H9 (cell line): ENCODE data around the gene OSBPL10. TPM values are rescaled to one million over a fixed set of nuclear protein-coding genes. Genes with fewer than 3 reads are reported as not detected.

Experiments
- DNase-seq: peaks from one replicate; pipeline ENCODE4 v3.0.0-alpha.2; 2017
- H2AFZ ChIP-seq: one replicate; pipeline ENCODE4 v1.6.1; 2013; ENCODE audit warnings: mild to moderate bottlenecking, low read length, control low read depth, moderate library complexity
- H2AK5ac ChIP-seq: 2 replicates; pipeline ENCODE4 v1.6.1; 2013; ENCODE audit warnings: low read length, control low read depth, mixed read lengths; ENCODE audit not compliant: insufficient read length
- H2BK120ac ChIP-seq: one replicate; pipeline ENCODE4 v1.6.1; 2013; ENCODE audit warnings: low read depth, mild to moderate bottlenecking, low read length, control low read depth, inconsistent platforms; ENCODE audit not compliant: poor library complexity, severe bottlenecking
- H2BK12ac ChIP-seq: 2 replicates; pipeline ENCODE4 v1.6.1; 2013; ENCODE audit warnings: low read length, control low read depth, mixed read lengths, low read depth; ENCODE audit not compliant: insufficient read length
- H2BK15ac ChIP-seq: 2 replicates; pipeline ENCODE4 v1.6.1; 2013; ENCODE audit warnings: low read depth, low read length, control low read depth
- H2BK20ac ChIP-seq: one replicate; pipeline ENCODE4 v1.6.1; 2013; ENCODE audit warnings: low read depth, mild to moderate bottlenecking, low read length, control low read depth, inconsistent platforms; ENCODE audit not compliant: poor library complexity, severe bottlenecking
- H2BK5ac ChIP-seq: 2 replicates; pipeline ENCODE4 v1.6.1; 2013; ENCODE audit warnings: low read length, control low read depth, mixed read lengths; ENCODE audit not compliant: insufficient read length
- H3K14ac ChIP-seq: 2 replicates; pipeline ENCODE4 v1.6.1; 2013; ENCODE audit warnings: low read length, control low read depth; ENCODE audit not compliant: insufficient read depth
- H3K18ac ChIP-seq: 2 replicates; pipeline ENCODE4 v1.6.1; 2013; ENCODE audit warnings: low read depth, mild to moderate bottlenecking, mixed read lengths, low read length, control low read depth; ENCODE audit not compliant: insufficient read length
- H3K23ac ChIP-seq: 2 replicates; pipeline ENCODE4 v1.6.1; 2013; ENCODE audit warnings: low read length, control low read depth, mixed read lengths, low read depth; ENCODE audit not compliant: insufficient read length
- H3K23me2 ChIP-seq: 2 replicates; pipeline ENCODE4 v1.6.1; 2013; ENCODE audit warnings: low read depth, mild to moderate bottlenecking, mixed read lengths, low read length, control low read depth; ENCODE audit not compliant: insufficient read length, poor library complexity, severe bottlenecking
- H3K27ac ChIP-seq: 2 replicates; pipeline ENCODE4 v1.5.1; 2013; ENCODE audit warnings: low read length, control low read depth, mixed read lengths, low read depth; ENCODE audit not compliant: insufficient read length
- H3K27me3 ChIP-seq: 2 replicates; pipeline ENCODE4 v1.6.1; 2013; ENCODE audit warnings: low read length, control low read depth, inconsistent platforms; ENCODE audit not compliant: insufficient read depth
- H3K4ac ChIP-seq: 2 replicates; pipeline ENCODE4 v1.6.1; 2013; ENCODE audit warnings: low read depth, mild to moderate bottlenecking, control low read depth, inconsistent platforms, low read length, moderate library complexity
- H3K4me1 ChIP-seq: 2 replicates; pipeline ENCODE4 v1.6.1; 2013; ENCODE audit warnings: low read length, control low read depth, inconsistent platforms; ENCODE audit not compliant: insufficient read depth
- H3K4me2 ChIP-seq: 2 replicates; pipeline ENCODE4 v1.6.1; 2013; ENCODE audit warnings: low read length, control low read depth, mixed read lengths; ENCODE audit not compliant: insufficient read length, insufficient read depth
- H3K56ac ChIP-seq: 2 replicates; pipeline ENCODE4 v1.6.1; 2013; ENCODE audit warnings: low read depth, mild to moderate bottlenecking, mixed read lengths, low read length, control low read depth; ENCODE audit not compliant: insufficient read length
- H3K79me1 ChIP-seq: 2 replicates; pipeline ENCODE4 v1.6.1; 2013; ENCODE audit warnings: low read depth, mild to moderate bottlenecking, moderate library complexity, low read length, control low read depth, inconsistent platforms; ENCODE audit not compliant: insufficient read depth, poor library complexity, severe bottlenecking
- H3K79me2 ChIP-seq: 2 replicates; pipeline ENCODE4 v1.6.1; 2013; ENCODE audit warnings: low read length, control low read depth, inconsistent platforms; ENCODE audit not compliant: insufficient read depth
- H3K9ac ChIP-seq: 2 replicates; pipeline ENCODE4 v1.6.1; 2013; ENCODE audit warnings: low read length, control low read depth, mixed read lengths; ENCODE audit not compliant: insufficient read length; ENCODE audit errors: extremely low read depth
- H3K9me3 ChIP-seq: one replicate; pipeline ENCODE4 v1.6.1; 2013; ENCODE audit warnings: low read depth, low read length, inconsistent platforms; ENCODE audit not compliant: control insufficient read depth
- H3T11ph ChIP-seq: one replicate; pipeline ENCODE4 v1.6.1; 2013; ENCODE audit warnings: mild to moderate bottlenecking, low read length, control low read depth, inconsistent platforms
- H4K20me1 ChIP-seq: one replicate; pipeline ENCODE4 v1.6.1; 2013; ENCODE audit not compliant: control insufficient read depth, insufficient read length, insufficient read depth
- H4K5ac ChIP-seq: 2 replicates; pipeline ENCODE4 v1.6.1; 2013; ENCODE audit warnings: low read depth, mild to moderate bottlenecking, mixed read lengths, low read length, control low read depth; ENCODE audit not compliant: insufficient read length
- H4K8ac ChIP-seq: replicated peaks from 2 replicates; pipeline ENCODE4 v1.6.1; 2013; ENCODE audit warnings: low read length, control low read depth, mixed read lengths, low read depth; ENCODE audit not compliant: insufficient read length
- H4K91ac ChIP-seq: 2 replicates; pipeline ENCODE4 v1.6.1; 2013; ENCODE audit warnings: low read depth, mild to moderate bottlenecking, moderate library complexity, mixed read lengths, low read length, control low read depth; ENCODE audit not compliant: insufficient read length
- H3K27ac Mint-ChIP-seq, 3 experiments: 2 replicates in 2 of 3; 3 replicates in 1 of 3; pipeline ENCODE4 v1.8.0; 2020 to 2021; ENCODE audit warnings: mixed read lengths in 3 of 3, mild to moderate bottlenecking in 1 of 3, moderate library complexity in 1 of 3
- H3K27me3 Mint-ChIP-seq: 2 replicates; pipeline ENCODE4 v1.8.0; 2021; ENCODE audit warnings: low read depth, mild to moderate bottlenecking, moderate library complexity, mixed read lengths
- H3K36me3 Mint-ChIP-seq, 3 experiments: 2 replicates in 2 of 3; 3 replicates in 1 of 3; pipeline ENCODE4 v1.8.0; 2020 to 2021; ENCODE audit warnings: low read depth in 3 of 3, mixed read lengths in 3 of 3; ENCODE audit not compliant: insufficient read depth in 1 of 3
- H3K4me1 Mint-ChIP-seq, 2 experiments: 2 replicates each; pipeline ENCODE4 v1.8.0; 2020; ENCODE audit warnings: mixed read lengths in 2 of 2
- H3K4me3 Mint-ChIP-seq, 2 experiments: 2 replicates in 1 of 2; 3 replicates in 1 of 2; pipeline ENCODE4 v1.8.0; 2020 to 2021; ENCODE audit warnings: mild to moderate bottlenecking in 2 of 2, mixed read lengths in 2 of 2, moderate library complexity in 1 of 2
- H3K9me3 Mint-ChIP-seq, 2 experiments: 2 replicates in 1 of 2; 3 replicates in 1 of 2; pipeline ENCODE4 v1.8.0; 2020; ENCODE audit warnings: mild to moderate bottlenecking in 2 of 2, mixed read lengths in 2 of 2, moderate library complexity in 1 of 2
- WGBS: extraction: QIAGEN DNeasy Blood & Tissue Kit; methylation state at CpG from one replicate; pipeline ENCODE4 v1.1.7; 2013; ENCODE audit warnings: missing lambda C conversion rate, low lambda C conversion rate, mixed read lengths; ENCODE audit not compliant: insufficient read length; ENCODE audit errors: extremely low coverage; 5-methylcytosine and 5-hydroxymethylcytosine counted together
- total RNA-seq: library from RNA; stranded (reverse); gene quantifications from 2 replicates; pipeline ENCODE4 v1.2.1, GENCODE V29; 2021
- TF ChIP-seq, protein P1 (sequence below): fragments of 200-600 bp; sonication (generic); conservative IDR thresholded peaks from 3 replicates; pipeline ENCODE4 v1.8.0; 2021; ENCODE audit warnings: antibody characterized with exemption, mild to moderate bottlenecking

OSBPL10 gene
- total RNA-seq, 1 experiment from 2014 or later = 42.7 TPM

DNA sequence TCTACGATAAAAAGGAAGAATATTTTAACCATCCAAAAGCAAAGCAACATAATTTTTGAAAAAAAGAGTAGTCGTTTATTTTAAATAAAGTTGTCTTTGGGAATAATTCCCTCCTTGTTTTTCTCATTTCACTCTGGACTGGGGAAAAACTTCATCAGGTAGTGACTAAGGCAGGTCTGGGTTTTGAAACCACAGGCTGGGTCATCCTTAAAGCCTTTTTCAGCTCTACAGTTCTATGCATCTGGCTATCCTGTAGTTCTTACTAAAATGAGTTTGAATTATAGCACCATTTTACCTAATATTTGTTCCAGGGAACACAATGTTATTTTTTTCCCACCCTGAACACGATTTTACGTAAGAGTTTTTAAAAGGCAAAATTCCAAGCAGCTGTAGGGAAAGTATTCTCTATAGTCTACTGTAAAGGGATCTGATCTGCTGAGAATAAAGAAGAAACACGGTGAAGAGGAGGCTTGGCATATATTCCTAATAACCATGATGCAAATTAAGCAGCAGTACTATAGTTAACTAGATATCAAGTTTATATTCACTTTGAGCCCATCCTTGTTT, 107.7 kb downstream of the OSBPL10 start:
- no peak overlapping the region; a peak in 1 of 7 replicates for H3K27ac Mint-ChIP-seq
- no peak overlapping the region for H2BK20ac ChIP-seq
- no peak overlapping the region for H3K56ac ChIP-seq
- DNase-seq = no peak
- H3T11ph ChIP-seq = no peak overlapping the region
- no peaks in the 10 kb centered on the region for H3K9me3 ChIP-seq
- H3K9me3 Mint-ChIP-seq = no peaks in the 10 kb centered on the region; a peak in 1 of 5 replicates
- no peak overlapping the region for H2BK12ac ChIP-seq
- H3K27ac ChIP-seq = no peak overlapping the region
- H3K36me3 Mint-ChIP-seq = peaks cover 12 to 17% (median 13%) of the 10 kb centered on the region in 3 experiments
- H4K91ac ChIP-seq = no peak overlapping the region
- H4K5ac ChIP-seq = no peak overlapping the region
- no peaks in the 10 kb centered on the region for H4K20me1 ChIP-seq
- H3K23me2 ChIP-seq = no peaks in the 10 kb centered on the region
- WGBS = no CpG with 5 or more reads among the region's 5 CpGs
- no peak overlapping the region for H2AK5ac ChIP-seq
- H2BK120ac ChIP-seq = no peak overlapping the region
- H3K4me2 ChIP-seq = no peak overlapping the region
- no peaks in the 10 kb centered on the region for H3K27me3 ChIP-seq
- no peak overlapping the region for H4K8ac ChIP-seq
- no peak overlapping the region for H2BK15ac ChIP-seq
- H2BK5ac ChIP-seq = no peak overlapping the region
- no peak overlapping the region for H3K23ac ChIP-seq
- no peaks in the 10 kb centered on the region for H3K4me1 ChIP-seq
- peaks cover 16 to 18% of the 10 kb centered on the region in 2 experiments for H3K4me1 Mint-ChIP-seq
- H3K79me2 ChIP-seq = no peaks in the 10 kb centered on the region; the same call in 1 of the 2 replicates
- no peak overlapping the region for H3K18ac ChIP-seq
- no peak overlapping the region for H3K4me3 Mint-ChIP-seq
- H3K4ac ChIP-seq = no peak overlapping the region
- no peaks in the 10 kb centered on the region for H3K79me1 ChIP-seq
- no peaks in the 10 kb centered on the region for H3K27me3 Mint-ChIP-seq
- TF ChIP-seq, protein P1, sequence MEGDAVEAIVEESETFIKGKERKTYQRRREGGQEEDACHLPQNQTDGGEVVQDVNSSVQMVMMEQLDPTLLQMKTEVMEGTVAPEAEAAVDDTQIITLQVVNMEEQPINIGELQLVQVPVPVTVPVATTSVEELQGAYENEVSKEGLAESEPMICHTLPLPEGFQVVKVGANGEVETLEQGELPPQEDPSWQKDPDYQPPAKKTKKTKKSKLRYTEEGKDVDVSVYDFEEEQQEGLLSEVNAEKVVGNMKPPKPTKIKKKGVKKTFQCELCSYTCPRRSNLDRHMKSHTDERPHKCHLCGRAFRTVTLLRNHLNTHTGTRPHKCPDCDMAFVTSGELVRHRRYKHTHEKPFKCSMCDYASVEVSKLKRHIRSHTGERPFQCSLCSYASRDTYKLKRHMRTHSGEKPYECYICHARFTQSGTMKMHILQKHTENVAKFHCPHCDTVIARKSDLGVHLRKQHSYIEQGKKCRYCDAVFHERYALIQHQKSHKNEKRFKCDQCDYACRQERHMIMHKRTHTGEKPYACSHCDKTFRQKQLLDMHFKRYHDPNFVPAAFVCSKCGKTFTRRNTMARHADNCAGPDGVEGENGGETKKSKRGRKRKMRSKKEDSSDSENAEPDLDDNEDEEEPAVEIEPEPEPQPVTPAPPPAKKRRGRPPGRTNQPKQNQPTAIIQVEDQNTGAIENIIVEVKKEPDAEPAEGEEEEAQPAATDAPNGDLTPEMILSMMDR = no peak
- no peak overlapping the region for H3K9ac ChIP-seq
- no peak overlapping the region for H2AFZ ChIP-seq
- no peak overlapping the region for H3K14ac ChIP-seq
